Measurements from ENCODE around the gene TADA2B.

TADA2B gene

GRCh38 chr4:7052923-7053715 is 9.9 kb downstream of the TADA2B start:
- no peak for DNase-seq
- Histone ChIP-seq H3K27me3 (ENCODE audit: insufficient read depth, low read length, poor library complexity) (no peaks in the 10 kb centered on the region), H2BK5ac (ENCODE audit: low read length) (no peak overlapping the region), H3K18ac (ENCODE audit: low read length) (no peak overlapping the region), H3K79me2 (ENCODE audit: control insufficient read depth, insufficient read depth, low read length) (peaks cover 3% of the 10 kb centered on the region), H3K4me1 (ENCODE audit: control insufficient read depth, low read depth, low read length) (no peaks in the 10 kb centered on the region), H3K9ac (ENCODE audit: low read length) (no peak overlapping the region), H2BK120ac (ENCODE audit: low read depth, low read length) (no peak overlapping the region), H4K8ac (ENCODE audit: low read depth, low read length) (no peak overlapping the region), H3K23ac (ENCODE audit: low read length) (no peak overlapping the region), H2AK5ac (ENCODE audit: low read length) (no peak overlapping the region), H3K79me1 (ENCODE audit: low read length) (peaks cover 12% of the 10 kb centered on the region), H4K5ac (ENCODE audit: low read length) (no peak overlapping the region), H3K4me2 (ENCODE audit: low read length) (no peak overlapping the region), H2BK15ac (replicated peaks; ENCODE audit: low read depth) (no peak overlapping the region), H3K4ac (ENCODE audit: low read depth, low read length) (no peak overlapping the region), H3K27ac (ENCODE audit: low read depth, low read length) (no peak overlapping the region), H3K4me3 (ENCODE audit: low read length) (no peak overlapping the region), H3K36me3 (ENCODE audit: control insufficient read depth, insufficient read depth, low read length) (peaks cover 1% of the 10 kb centered on the region), H3K56ac (ENCODE audit: low read length) (no peak overlapping the region)
- whole genome bisulfite sequencing (ENCODE audit: extremely low coverage, insufficient coverage, low lambda C conversion rate): no CpG with 5 or more reads among the region's 20 CpGs

DNA sequence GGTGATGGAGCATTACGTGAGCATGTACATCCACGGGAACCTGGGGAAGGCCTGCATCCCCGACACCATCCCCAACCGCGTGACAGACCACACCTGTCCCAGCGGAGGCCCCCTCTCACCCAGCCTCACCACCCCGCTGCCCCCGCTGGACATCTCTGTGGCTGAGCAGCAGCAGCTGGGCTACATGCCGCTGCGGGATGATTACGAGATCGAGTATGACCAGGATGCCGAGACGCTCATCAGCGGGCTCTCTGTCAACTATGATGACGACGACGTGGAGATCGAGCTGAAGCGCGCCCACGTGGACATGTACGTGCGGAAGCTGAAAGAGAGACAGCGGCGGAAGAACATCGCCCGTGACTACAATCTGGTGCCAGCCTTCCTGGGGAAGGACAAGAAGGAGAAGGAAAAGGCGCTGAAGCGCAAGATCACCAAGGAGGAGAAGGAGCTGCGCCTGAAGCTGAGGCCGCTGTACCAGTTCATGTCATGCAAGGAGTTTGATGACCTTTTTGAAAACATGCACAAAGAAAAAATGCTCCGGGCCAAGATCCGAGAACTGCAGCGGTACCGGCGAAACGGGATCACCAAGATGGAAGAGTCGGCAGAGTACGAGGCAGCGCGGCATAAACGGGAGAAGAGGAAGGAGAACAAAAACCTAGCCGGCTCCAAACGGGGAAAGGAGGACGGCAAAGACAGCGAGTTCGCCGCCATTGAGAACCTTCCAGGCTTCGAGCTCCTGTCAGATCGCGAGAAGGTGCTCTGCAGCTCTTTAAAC is 11.1 kb downstream of the TADA2B start:
- no peak overlapping the region for H3K4ac ChIP-seq (ENCODE audit: low read depth, low read length)
- no peak overlapping the region for H3K27ac ChIP-seq (ENCODE audit: low read depth, low read length)
- no peak overlapping the region for H2AK5ac ChIP-seq (ENCODE audit: low read length)
- H2BK5ac ChIP-seq (ENCODE audit: low read length): no peak overlapping the region
- no peaks in the 10 kb centered on the region for H3K79me2 ChIP-seq (ENCODE audit: control insufficient read depth, insufficient read depth, low read length)
- H2BK120ac ChIP-seq (ENCODE audit: low read depth, low read length): no peak overlapping the region
- peaks cover 1% of the 10 kb centered on the region for H3K36me3 ChIP-seq (ENCODE audit: control insufficient read depth, insufficient read depth, low read length)
- no peak overlapping the region for H2BK15ac ChIP-seq (replicated peaks; ENCODE audit: low read depth)
- no peak for DNase-seq
- H4K8ac ChIP-seq (ENCODE audit: low read depth, low read length): no peak overlapping the region
- H3K9ac ChIP-seq (ENCODE audit: low read length): no peak overlapping the region
- no CpG with 5 or more reads among the region's 52 CpGs for WGBS (ENCODE audit: extremely low coverage, insufficient coverage, low lambda C conversion rate)
- no peaks in the 10 kb centered on the region for H3K27me3 ChIP-seq (ENCODE audit: insufficient read depth, low read length, poor library complexity)
- H3K56ac ChIP-seq (ENCODE audit: low read length): no peak overlapping the region
- no peak overlapping the region for H3K4me2 ChIP-seq (ENCODE audit: low read length)
- H3K4me3 ChIP-seq (ENCODE audit: low read length): no peak overlapping the region
- H3K23ac ChIP-seq (ENCODE audit: low read length): no peak overlapping the region
- H4K5ac ChIP-seq (ENCODE audit: low read length): no peak overlapping the region
- H3K79me1 ChIP-seq (ENCODE audit: low read length): peaks cover 6% of the 10 kb centered on the region
- no peaks in the 10 kb centered on the region for H3K4me1 ChIP-seq (ENCODE audit: control insufficient read depth, low read depth, low read length)
- no peak overlapping the region for H3K18ac ChIP-seq (ENCODE audit: low read length)

GRCh38 chr4:7055111-7055989 is 12.2 kb downstream of the TADA2B start:
- Histone ChIP-seq H3K36me3 (ENCODE audit: control insufficient read depth, insufficient read depth, low read length) (peaks cover 1% of the 10 kb centered on the region), H3K79me2 (ENCODE audit: control insufficient read depth, insufficient read depth, low read length) (no peaks in the 10 kb centered on the region), H3K18ac (ENCODE audit: low read length) (no peak overlapping the region), H3K56ac (ENCODE audit: low read length) (no peak overlapping the region), H2BK120ac (ENCODE audit: low read depth, low read length) (no peak overlapping the region), H3K9ac (ENCODE audit: low read length) (no peak overlapping the region), H3K27ac (ENCODE audit: low read depth, low read length) (no peak overlapping the region), H4K8ac (ENCODE audit: low read depth, low read length) (no peak overlapping the region), H3K4ac (ENCODE audit: low read depth, low read length) (no peak overlapping the region), H4K5ac (ENCODE audit: low read length) (no peak overlapping the region), H3K79me1 (ENCODE audit: low read length) (peaks cover 4% of the 10 kb centered on the region), H3K4me1 (ENCODE audit: control insufficient read depth, low read depth, low read length) (no peaks in the 10 kb centered on the region), H2BK15ac (replicated peaks; ENCODE audit: low read depth) (no peak overlapping the region), H3K23ac (ENCODE audit: low read length) (no peak overlapping the region), H3K4me3 (ENCODE audit: low read length) (no peak overlapping the region), H3K4me2 (ENCODE audit: low read length) (no peak overlapping the region), H2BK5ac (ENCODE audit: low read length) (no peak overlapping the region), H3K27me3 (ENCODE audit: insufficient read depth, low read length, poor library complexity) (no peaks in the 10 kb centered on the region), H2AK5ac (ENCODE audit: low read length) (no peak overlapping the region)
- no CpG with 5 or more reads among the region's 31 CpGs for WGBS (ENCODE audit: extremely low coverage, insufficient coverage, low lambda C conversion rate)
- no peak for DNase-seq

GRCh38 chr4:7055990-7056325 is 12.8 kb downstream of the TADA2B start:
- peaks cover 2% of the 10 kb centered on the region for H3K79me1 ChIP-seq (ENCODE audit: low read length)

DNA sequence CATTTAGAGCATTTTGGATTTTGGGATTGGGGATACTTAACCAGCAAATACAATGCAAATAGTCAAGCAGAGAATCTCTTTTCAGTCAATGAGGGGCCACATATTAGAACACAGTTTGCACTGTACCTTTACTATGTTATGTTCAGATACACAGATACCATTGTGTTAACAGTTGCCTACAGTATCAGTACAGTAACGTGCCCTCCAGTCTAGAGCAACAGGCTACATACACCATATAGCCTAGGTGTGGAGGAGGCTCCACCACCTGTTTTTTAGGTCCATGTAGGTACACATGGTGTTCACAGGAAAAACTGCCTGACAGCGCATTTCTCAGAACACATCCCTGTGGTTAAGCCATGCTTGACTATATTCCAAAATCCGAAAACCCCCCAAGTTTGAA is 15.6 kb downstream of the TADA2B start:
- no peak overlapping the region for H2BK5ac ChIP-seq (ENCODE audit: low read length)
- no peaks in the 10 kb centered on the region for H3K79me1 ChIP-seq (ENCODE audit: low read length)
- no peak overlapping the region for H2BK15ac ChIP-seq (replicated peaks; ENCODE audit: low read depth)
- no peak overlapping the region for H2BK120ac ChIP-seq (ENCODE audit: low read depth, low read length)
- H2AK5ac ChIP-seq (ENCODE audit: low read length): no peak overlapping the region
- no peak overlapping the region for H3K27ac ChIP-seq (ENCODE audit: low read depth, low read length)
- WGBS (ENCODE audit: extremely low coverage, insufficient coverage, low lambda C conversion rate): no CpG with 5 or more reads among the region's 3 CpGs
- no peaks in the 10 kb centered on the region for H3K27me3 ChIP-seq (ENCODE audit: insufficient read depth, low read length, poor library complexity)
- H3K4me2 ChIP-seq (ENCODE audit: low read length): no peak overlapping the region
- H3K23ac ChIP-seq (ENCODE audit: low read length): no peak overlapping the region
- no peak overlapping the region for H4K8ac ChIP-seq (ENCODE audit: low read depth, low read length)
- no peak overlapping the region for H3K18ac ChIP-seq (ENCODE audit: low read length)
- H4K5ac ChIP-seq (ENCODE audit: low read length): no peak overlapping the region
- no peaks in the 10 kb centered on the region for H3K4me1 ChIP-seq (ENCODE audit: control insufficient read depth, low read depth, low read length)
- H3K4ac ChIP-seq (ENCODE audit: low read depth, low read length): no peak overlapping the region
- no peaks in the 10 kb centered on the region for H3K79me2 ChIP-seq (ENCODE audit: control insufficient read depth, insufficient read depth, low read length)
- H3K9ac ChIP-seq (ENCODE audit: low read length): no peak overlapping the region
- DNase-seq: no peak
- peaks cover 12% of the 10 kb centered on the region for H3K36me3 ChIP-seq (ENCODE audit: control insufficient read depth, insufficient read depth, low read length)
- H3K4me3 ChIP-seq (ENCODE audit: low read length): no peak overlapping the region
- H3K56ac ChIP-seq (ENCODE audit: low read length): no peak overlapping the region

More at GRCh38 chr4:7055990-7056325, 12.8 kb downstream of the TADA2B start:
- Histone ChIP-seq H3K27me3 (ENCODE audit: insufficient read depth, low read length, poor library complexity) (no peaks in the 10 kb centered on the region), H2AK5ac (ENCODE audit: low read length) (no peak overlapping the region), H2BK120ac (ENCODE audit: low read depth, low read length) (no peak overlapping the region), H3K79me2 (ENCODE audit: control insufficient read depth, insufficient read depth, low read length) (no peaks in the 10 kb centered on the region), H4K8ac (ENCODE audit: low read depth, low read length) (no peak overlapping the region), H3K23ac (ENCODE audit: low read length) (no peak overlapping the region), H3K4me2 (ENCODE audit: low read length) (no peak overlapping the region), H2BK5ac (ENCODE audit: low read length) (no peak overlapping the region), H3K4ac (ENCODE audit: low read depth, low read length) (no peak overlapping the region), H3K4me3 (ENCODE audit: low read length) (no peak overlapping the region), H3K36me3 (ENCODE audit: control insufficient read depth, insufficient read depth, low read length) (peaks cover 2% of the 10 kb centered on the region), H2BK15ac (replicated peaks; ENCODE audit: low read depth) (no peak overlapping the region), H3K4me1 (ENCODE audit: control insufficient read depth, low read depth, low read length) (no peaks in the 10 kb centered on the region), H3K18ac (ENCODE audit: low read length) (no peak overlapping the region), H3K56ac (ENCODE audit: low read length) (no peak overlapping the region), H3K27ac (ENCODE audit: low read depth, low read length) (no peak overlapping the region), H3K9ac (ENCODE audit: low read length) (no peak overlapping the region), H4K5ac (ENCODE audit: low read length) (no peak overlapping the region)
- no CpG with 5 or more reads among the region's 10 CpGs for WGBS (ENCODE audit: extremely low coverage, insufficient coverage, low lambda C conversion rate)
- no peak for DNase-seq
